Measurements from ENCODE around the gene ATRX.
"Not testable (repeated sequence)": the region's sequence is repeated elsewhere in the genome, so short reads cannot be mapped to it uniquely, and the experiment has no call there.

The ATRX gene

DNA sequence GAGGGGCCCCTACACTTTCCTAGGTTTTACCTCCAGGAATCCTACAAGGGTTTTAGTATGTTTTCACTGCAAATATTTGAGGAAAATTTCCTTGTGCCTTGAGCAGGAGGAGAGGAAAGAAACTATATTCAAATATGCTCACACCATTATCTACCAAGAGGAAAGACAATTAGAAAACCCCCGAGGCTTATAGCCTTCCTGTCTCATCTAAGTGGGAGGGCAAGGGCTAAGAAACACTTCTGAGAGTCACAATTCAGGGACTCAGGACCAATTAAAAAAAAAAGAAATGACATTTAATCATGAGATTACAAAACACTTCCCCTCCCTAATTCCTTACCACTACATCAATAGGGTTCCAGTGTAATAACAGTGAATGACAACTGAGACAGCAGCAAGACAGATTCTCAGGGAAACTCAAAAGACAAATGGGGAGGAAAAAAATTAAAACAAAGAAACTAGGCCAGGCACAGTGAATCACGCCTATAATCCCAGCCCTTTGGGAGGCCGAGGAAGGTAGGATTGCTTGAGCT, 45.6 kb downstream of the ATRX start:
- no peak for DNase-seq (ENCODE audit: low spot score)

DNA sequence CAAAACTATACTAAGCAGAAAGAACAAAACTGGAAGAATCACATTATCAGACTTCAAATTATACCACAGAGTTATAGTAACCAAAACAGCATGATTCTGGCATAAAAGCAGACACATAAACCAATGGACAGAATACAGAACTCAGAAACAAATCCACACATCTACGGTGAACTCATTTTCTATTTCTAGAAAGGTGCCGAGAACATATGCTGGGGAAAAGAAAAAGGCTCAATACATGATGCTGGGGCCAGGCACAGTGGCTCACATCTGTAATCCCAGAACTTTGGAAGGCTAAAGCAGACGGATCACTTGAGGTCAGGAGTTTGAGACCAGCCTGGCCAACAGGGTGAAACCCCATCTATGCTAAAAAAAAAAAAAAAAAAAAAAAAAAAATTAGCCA, 52.7 kb downstream of the ATRX start:
- no peak for DNase-seq (ENCODE audit: low spot score)

- no peak for DNase-seq (ENCODE audit: low spot score)
Measured at GRCh38 chrX:77731821-77732419, 54.1 kb downstream of the ATRX start.

- not testable (repeated sequence) for DNase-seq (ENCODE audit: low spot score)
Measured at GRCh38 chrX:77726095-77726494, 59.9 kb downstream of the ATRX start.

- no peak for DNase-seq (ENCODE audit: low spot score)
Measured at GRCh38 chrX:77723681-77724080, 62.3 kb downstream of the ATRX start.

- DNase-seq (ENCODE audit: low spot score) = no peak
Measured at GRCh38 chrX:77719388-77719787, 66.6 kb downstream of the ATRX start.

- no peak for DNase-seq (ENCODE audit: low spot score)
Measured at GRCh38 chrX:77704881-77705280, 81.1 kb downstream of the ATRX start.

- DNase-seq (ENCODE audit: low spot score) = no peak
Measured at GRCh38 chrX:77698242-77698641, 87.8 kb downstream of the ATRX start.

DNA sequence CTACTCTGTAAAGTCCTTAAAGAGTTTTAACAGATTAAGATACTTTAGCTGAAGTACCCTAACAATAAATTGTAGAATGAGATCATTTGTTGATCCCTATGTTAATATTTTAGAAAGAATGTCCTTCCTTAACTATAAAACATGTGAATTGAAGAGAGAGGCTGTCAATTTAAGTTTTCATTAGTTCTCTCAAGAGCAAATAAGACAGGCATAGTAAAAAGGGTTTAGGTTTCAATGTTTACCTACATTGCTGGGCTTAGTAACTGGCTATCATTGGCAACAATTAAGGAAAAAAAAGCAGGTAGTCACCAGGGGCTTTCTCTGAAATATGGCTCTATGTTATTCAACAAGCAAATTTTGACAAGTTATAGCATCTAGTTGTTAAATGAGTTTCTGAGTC, 91.5 kb downstream of the ATRX start:
- DNase-seq (ENCODE audit: low spot score) = no peak

- DNase-seq (ENCODE audit: low spot score) = no peak
Measured at GRCh38 chrX:77693594-77693993, 92.4 kb downstream of the ATRX start.

DNA sequence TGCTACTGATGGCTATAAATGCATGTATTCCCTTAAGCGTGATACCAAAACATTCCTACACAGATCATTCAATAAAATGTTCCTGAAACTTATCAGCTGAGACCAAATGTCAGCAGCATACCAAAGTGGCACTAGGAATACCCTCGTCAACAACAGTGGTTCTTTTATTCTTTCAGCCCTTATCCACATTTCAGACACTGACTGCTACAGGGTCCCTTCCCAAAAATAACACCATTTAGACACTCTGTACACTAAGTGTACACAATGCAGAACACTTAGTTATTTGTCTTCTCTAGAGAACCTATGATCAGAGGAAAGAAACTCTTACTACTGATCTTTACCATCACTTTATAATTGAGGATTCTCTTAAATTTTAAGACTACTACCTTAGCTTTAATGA, 94.1 kb downstream of the ATRX start:
- DNase-seq (ENCODE audit: low spot score) = no peak

DNA sequence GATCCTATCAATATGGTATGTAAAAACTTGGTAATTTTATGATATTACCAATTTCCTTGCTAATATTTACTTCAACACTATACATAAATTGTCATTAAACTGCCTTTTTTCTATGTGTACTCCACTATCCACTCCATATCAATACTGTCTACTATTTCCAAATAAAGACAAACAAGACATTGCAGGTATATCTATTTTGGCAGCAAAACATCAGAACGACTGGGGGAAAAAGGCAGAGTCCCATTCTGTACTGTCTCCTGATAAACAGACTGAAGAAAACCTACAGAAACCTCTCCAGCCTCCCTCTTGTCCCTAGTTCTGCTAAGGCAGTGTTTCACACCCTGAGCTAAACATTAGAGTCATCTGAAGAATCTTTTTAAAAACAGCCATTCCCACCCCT, 96.6 kb downstream of the ATRX start:
- DNase-seq (ENCODE audit: low spot score) = no peak

DNA sequence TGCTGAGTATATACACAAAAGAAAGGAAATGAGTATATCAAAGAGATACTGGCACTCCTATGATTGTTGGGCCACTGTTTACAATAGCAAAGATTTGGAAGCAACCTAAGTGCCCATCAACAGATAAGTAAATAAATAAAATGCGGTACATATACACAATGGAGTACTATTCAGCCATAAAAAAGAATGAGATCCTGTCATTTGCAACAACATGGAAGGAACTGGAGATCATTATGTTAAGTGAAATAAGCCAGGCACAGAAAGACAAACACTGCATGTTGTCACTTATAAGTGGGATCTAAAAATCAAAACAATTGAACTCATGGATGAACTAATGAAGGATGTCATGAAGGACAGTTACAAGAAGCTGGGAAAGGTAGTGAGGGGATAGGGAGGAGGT, 100.3 kb downstream of the ATRX start:
- not testable (repeated sequence) for DNase-seq (ENCODE audit: low spot score)

- DNase-seq (ENCODE audit: low spot score) = no peak
Measured at GRCh38 chrX:77679144-77679543, 106.9 kb downstream of the ATRX start.

DNA sequence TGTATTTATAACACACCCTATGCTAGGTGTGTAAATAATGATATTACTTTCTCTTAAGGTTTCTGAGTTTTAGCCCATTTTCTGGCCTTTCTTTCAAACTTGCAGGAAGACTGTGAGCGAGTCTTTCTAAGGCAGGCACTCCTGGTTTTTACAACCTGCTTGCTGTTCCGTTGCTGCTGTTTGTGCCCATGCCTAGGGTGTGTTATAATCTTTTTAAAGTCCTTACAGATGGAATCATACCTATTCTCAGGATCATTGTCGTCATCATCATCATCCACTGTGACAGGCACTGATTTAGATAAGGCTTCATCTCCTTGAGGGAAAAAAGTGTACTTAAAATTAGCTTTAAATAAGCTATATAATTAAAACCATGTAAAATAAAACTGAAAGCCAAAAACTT, 110.0 kb downstream of the ATRX start:
- DNase-seq (ENCODE audit: low spot score) = no peak

GRCh38 chrX:77668391-77669237, 117.4 kb downstream of the ATRX start:
- DNase-seq (ENCODE audit: low spot score) = no peak

DNA sequence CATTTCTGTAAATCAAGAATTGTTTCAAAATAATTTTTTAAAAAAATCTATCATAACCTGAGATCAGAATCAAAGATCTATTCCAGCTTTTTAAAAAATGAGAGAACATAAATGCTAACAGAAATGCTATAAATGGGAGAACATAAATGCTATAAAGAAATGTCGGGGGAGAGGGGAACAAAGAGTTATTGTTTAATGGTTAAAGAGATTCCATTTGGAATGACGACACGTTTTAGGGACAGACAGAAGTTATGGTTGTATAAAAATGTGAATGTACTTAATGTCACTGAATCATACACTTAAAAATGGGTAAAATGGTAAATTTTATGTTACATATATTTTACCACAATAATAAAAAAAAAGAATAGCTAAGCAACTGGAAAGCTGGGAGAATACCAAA, 127.1 kb downstream of the ATRX start:
- no peak for DNase-seq (ENCODE audit: low spot score)

DNA sequence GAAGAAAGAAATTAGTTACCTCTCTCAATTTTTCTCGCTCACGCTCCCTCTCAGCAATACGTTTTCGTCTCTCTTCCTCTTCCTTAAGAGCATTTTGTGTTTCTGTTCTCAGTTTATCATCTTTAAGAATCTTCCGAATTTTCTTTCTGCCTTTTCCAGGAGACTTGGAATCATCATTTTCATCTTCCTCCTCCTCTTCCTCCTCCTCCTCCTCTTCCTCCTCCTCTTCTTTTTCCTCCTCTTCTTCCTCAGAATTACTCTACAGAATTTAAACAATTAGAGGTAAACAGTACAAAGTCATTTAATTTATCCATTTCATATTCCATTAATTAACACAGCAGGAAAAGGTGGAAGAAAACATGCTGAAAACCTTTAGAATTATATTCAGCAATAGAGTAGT, 133.9 kb downstream of the ATRX start:
- DNase-seq (ENCODE audit: low spot score) = no peak

GRCh38 chrX:77640702-77641101, 145.3 kb downstream of the ATRX start:
- DNase-seq (ENCODE audit: low spot score) = no peak

DNA sequence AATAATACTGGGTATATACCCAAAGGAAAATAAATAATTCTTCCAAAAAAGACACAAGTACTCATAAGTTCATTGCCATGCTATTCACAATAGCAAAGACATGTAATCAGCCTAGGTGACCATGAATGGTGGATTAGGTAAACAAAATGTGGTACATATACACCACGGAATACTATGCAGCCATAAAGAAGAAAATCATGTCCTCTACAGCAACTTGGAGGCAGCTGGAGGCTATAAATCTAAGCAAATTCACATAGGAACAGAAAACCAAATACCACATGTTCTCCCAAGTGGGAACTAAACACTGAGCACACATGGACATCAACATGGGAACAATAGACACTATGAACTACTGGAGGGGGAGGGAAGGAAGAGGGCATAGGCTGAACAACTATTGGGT, 146.2 kb downstream of the ATRX start:
- no peak for DNase-seq (ENCODE audit: low spot score)

- DNase-seq (ENCODE audit: low spot score) = no peak
Measured at GRCh38 chrX:77638397-77638796, 147.6 kb downstream of the ATRX start.

DNA sequence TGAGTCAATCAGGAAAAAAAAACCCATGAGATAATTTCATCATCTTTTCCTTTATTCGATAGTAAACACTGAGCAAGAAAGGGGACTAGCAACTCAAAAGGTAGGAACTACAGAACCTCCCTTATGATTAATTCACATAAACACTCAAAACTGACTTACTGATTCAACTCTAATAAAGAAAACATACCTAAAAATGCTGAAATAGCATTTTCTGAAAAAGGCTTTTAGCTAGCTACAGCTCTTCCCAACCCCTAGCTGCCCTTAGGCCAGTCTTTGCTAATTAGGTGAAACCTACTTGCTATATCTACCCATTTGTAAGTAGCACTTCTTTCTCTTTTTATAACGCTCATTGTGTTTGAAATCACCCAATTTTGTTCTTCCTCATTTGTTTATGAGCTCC, 150.6 kb downstream of the ATRX start:
- DNase-seq (ENCODE audit: low spot score) = no peak

GRCh38 chrX:77628294-77629025, 157.6 kb downstream of the ATRX start:
- no peak for DNase-seq (ENCODE audit: low spot score)
